Measurements from ENCODE around the gene SHISA6.

SHISA6 gene

GRCh38 chr17:11547853-11548252 is 306.8 kb downstream of the SHISA6 start:
- DNase-seq: no peak

GRCh38 chr17:11548398-11548797 is 307.4 kb downstream of the SHISA6 start:
- no peak for DNase-seq

GRCh38 chr17:11550431-11550830 is 309.4 kb downstream of the SHISA6 start:
- no peak for DNase-seq

- no peak for DNase-seq
Observed at GRCh38 chr17:11551442-11551841, 310.4 kb downstream of the SHISA6 start.

- DNase-seq: no peak
Observed at GRCh38 chr17:11553135-11553534, 312.1 kb downstream of the SHISA6 start.

- no peak for DNase-seq
Observed at GRCh38 chr17:11554042-11554441, 313.0 kb downstream of the SHISA6 start.

- DNase-seq: no peak
Observed at GRCh38 chr17:11554542-11554941, 313.5 kb downstream of the SHISA6 start.

GRCh38 chr17:11555530-11555929 is 314.5 kb downstream of the SHISA6 start:
- DNase-seq: no peak

GRCh38 chr17:11557727-11558452 is 316.9 kb downstream of the SHISA6 start:
- DNase-seq: no peak

GRCh38 chr17:11558681-11559234 is 317.7 kb downstream of the SHISA6 start:
- no peak for DNase-seq

GRCh38 chr17:11559601-11560000 is 318.6 kb downstream of the SHISA6 start:
- DNase-seq: no peak

- no peak for DNase-seq
Observed at GRCh38 chr17:11561281-11561680, 320.3 kb downstream of the SHISA6 start.

GRCh38 chr17:11561702-11562101 is 320.7 kb downstream of the SHISA6 start:
- no peak for DNase-seq

- DNase-seq: no peak
Observed at GRCh38 chr17:11564589-11565380, 323.8 kb downstream of the SHISA6 start.

GRCh38 chr17:11565591-11565990 is 324.6 kb downstream of the SHISA6 start:
- DNase-seq: no peak

- no peak for DNase-seq
Observed at GRCh38 chr17:11578998-11579397, 338.0 kb downstream of the SHISA6 start.

GRCh38 chr17:11580677-11581076 is 339.7 kb downstream of the SHISA6 start:
- no peak for DNase-seq

GRCh38 chr17:11582217-11582616 is 341.2 kb downstream of the SHISA6 start:
- no peak for DNase-seq

GRCh38 chr17:11583306-11583992 is 342.4 kb downstream of the SHISA6 start:
- DNase-seq: no peak

GRCh38 chr17:11589716-11590115 is 348.7 kb downstream of the SHISA6 start:
- DNase-seq: no peak

GRCh38 chr17:11598274-11599221 is 357.5 kb downstream of the SHISA6 start, which contains the start of gene DNAH9:
Gene DNAH9 (plus strand): TSS chr17:11598470. CDS start chr17:11598499, 29 bp downstream.
- DNase-seq: no peak

- DNase-seq: no peak
Observed at GRCh38 chr17:11601661-11602060, 360.6 kb downstream of the SHISA6 start.

All from activated effector memory CD4-positive, alpha-beta T cell treated with anti-CD3 and anti-CD28 coated beads, Interleukin-2, amount 50 U/mL, for 16 hours (primary cell).